Measurements from ENCODE around the gene TTLL6.

GRCh38 chr17:48787828-48788227 lies 29.2 kb downstream of the TTLL6 start:
- TF ChIP-seq POLR2A (IDR thresholded peaks at IDR 0.05), result no peak
- TF ChIP-seq CTCF (IDR thresholded peaks at IDR 0.05), result no peak
- no peak for TF ChIP-seq POLR2AphosphoS5 (IDR thresholded peaks at IDR 0.05)
- no peak for TF ChIP-seq EP300 (IDR thresholded peaks at IDR 0.05)

Data from stomach (tissue), 4 donors.